GM23338 (cell line): ENCODE data around the gene PDE3A. TPM values are rescaled to one million over a fixed set of nuclear protein-coding genes. Genes with fewer than 3 reads are reported as not detected.

ENCODE experiments used
- ATAC-seq: fragments of 200-7000 bp; cut with Tn5 transposase; 3 replicates; pipeline ENCODE4 v1.9.1; 2020
- DNase-seq: peaks from one replicate; pipeline ENCODE4 v3.0.0-alpha.2; 2015; ENCODE audit warnings: low spot score
- H2AFZ ChIP-seq: fragments of 200-600 bp; sonication (generic); 2 replicates; pipeline ENCODE4 v1.8.0; 2016; ENCODE audit warnings: antibody characterized with exemption, mild to moderate bottlenecking, moderate library complexity
- H3F3A ChIP-seq: fragments of 200-600 bp; sonication (generic); replicated peaks from 2 replicates; pipeline ENCODE4 v1.8.0; 2017; ENCODE audit warnings: antibody characterized with exemption, mixed run types, low read depth
- H3K27ac ChIP-seq: fragments of 200-600 bp; sonication (generic); 2 replicates; pipeline ENCODE4 v1.6.1; 2016; ENCODE audit warnings: low read depth
- H3K27me3 ChIP-seq: fragments of 200-600 bp; sonication (generic); 2 replicates; pipeline ENCODE4 v1.8.0; 2016; ENCODE audit warnings: mild to moderate bottlenecking, mixed run types, moderate library complexity; ENCODE audit not compliant: insufficient read depth
- H3K36me3 ChIP-seq: fragments of 200-600 bp; sonication (generic); 2 replicates; pipeline ENCODE4 v1.8.0; 2016; ENCODE audit warnings: mild to moderate bottlenecking; ENCODE audit not compliant: insufficient read depth
- H3K4me1 ChIP-seq: fragments of 200-600 bp; sonication (generic); 2 replicates; pipeline ENCODE4 v1.8.0; 2016; ENCODE audit warnings: mild to moderate bottlenecking, moderate library complexity; ENCODE audit not compliant: insufficient read depth
- H3K4me2 ChIP-seq: fragments of 200-600 bp; sonication (generic); 2 replicates; pipeline ENCODE4 v1.7.1; 2017; ENCODE audit warnings: mixed run types
- H3K4me3 ChIP-seq: fragments of 200-600 bp; sonication (generic); 2 replicates; pipeline ENCODE4 v1.6.1; 2016; ENCODE audit warnings: mixed run types
- H3K79me2 ChIP-seq: fragments of 200-600 bp; sonication (generic); replicated peaks from 2 replicates; pipeline ENCODE4 v1.8.0; 2017; ENCODE audit warnings: mild to moderate bottlenecking; ENCODE audit not compliant: insufficient read depth
- H3K9me2 ChIP-seq: fragments of 200-600 bp; sonication (generic); 2 replicates; pipeline ENCODE4 v1.8.0; 2017; ENCODE audit not compliant: insufficient read depth
- H4K20me1 ChIP-seq: fragments of 200-600 bp; sonication (generic); replicated peaks from 2 replicates; pipeline ENCODE4 v1.8.0; 2017; ENCODE audit warnings: mild to moderate bottlenecking; ENCODE audit not compliant: insufficient read depth
- H3K27ac Mint-ChIP-seq: 2 replicates; pipeline ENCODE4 v1.8.0; 2020; ENCODE audit warnings: inconsistent platforms, mild to moderate bottlenecking, moderate library complexity, mixed read lengths
- H3K27me3 Mint-ChIP-seq: 3 replicates; pipeline ENCODE4 v1.8.0; 2022; ENCODE audit warnings: low read depth, mild to moderate bottlenecking, moderate library complexity, mixed read lengths, inconsistent platforms; ENCODE audit not compliant: insufficient read depth, poor library complexity
- H3K36me3 Mint-ChIP-seq: 3 replicates; pipeline ENCODE4 v1.8.0; 2021; ENCODE audit warnings: low read depth, mild to moderate bottlenecking, inconsistent platforms, moderate library complexity, mixed read lengths
- H3K4me1 Mint-ChIP-seq: 3 replicates; pipeline ENCODE4 v1.8.0; 2020; ENCODE audit warnings: mild to moderate bottlenecking, inconsistent platforms, mixed read lengths
- H3K4me3 Mint-ChIP-seq: 3 replicates; pipeline ENCODE4 v1.8.0; 2021; ENCODE audit warnings: moderate library complexity, mild to moderate bottlenecking, inconsistent platforms, mixed read lengths
- H3K9me3 Mint-ChIP-seq: 3 replicates; pipeline ENCODE4 v1.8.0; 2020; ENCODE audit warnings: moderate library complexity, mild to moderate bottlenecking, inconsistent platforms, mixed read lengths
- CREB1 ChIP-seq: fragments of 250-450 bp; sonication (Bioruptor Pico); IDR thresholded peaks from 2 replicates; pipeline ENCODE4 v1.5.0; 2020; ENCODE audit warnings: low read depth, mild to moderate bottlenecking, moderate library complexity
- EZH2 ChIP-seq: fragments of 200-600 bp; sonication (generic); IDR thresholded peaks from one replicate; pipeline ENCODE4 v1.8.0; 2017; ENCODE audit warnings: antibody characterized with exemption, mild to moderate bottlenecking, low read depth; ENCODE audit not compliant: unreplicated experiment
- EZH2phosphoT487 ChIP-seq: fragments of 200-600 bp; sonication (generic); IDR thresholded peaks from one replicate; pipeline ENCODE4 v1.8.1; 2018; ENCODE audit warnings: antibody characterized with exemption; ENCODE audit not compliant: unreplicated experiment
- JUNB ChIP-seq: IDR thresholded peaks from one replicate; pipeline ENCODE4 v1.6.1; 2016; ENCODE audit warnings: antibody characterized with exemption; ENCODE audit not compliant: unreplicated experiment
- NANOG ChIP-seq: IDR thresholded peaks from 2 replicates; pipeline ENCODE4 v1.6.1; 2016; ENCODE audit warnings: antibody characterized with exemption, borderline replicate concordance
- POLR2AphosphoS5 ChIP-seq: IDR thresholded peaks from 2 replicates; pipeline ENCODE4 v1.6.1; 2016; ENCODE audit warnings: antibody characterized with exemption, low read depth
- STAT1 ChIP-seq: IDR thresholded peaks from one replicate; pipeline ENCODE4 v1.6.1; 2016; ENCODE audit warnings: antibody characterized with exemption; ENCODE audit not compliant: unreplicated experiment
- ZNF114 ChIP-seq: fragments of 250-450 bp; sonication (Bioruptor Pico); IDR thresholded peaks from 2 replicates; pipeline ENCODE4 v1.5.0; 2020; ENCODE audit warnings: mild to moderate bottlenecking, moderate library complexity
- ZNF331 ChIP-seq: fragments of 250-450 bp; sonication (Bioruptor Pico); IDR thresholded peaks from 2 replicates; pipeline ENCODE4 v1.5.0; 2020; ENCODE audit warnings: low read depth, mild to moderate bottlenecking, moderate library complexity
- polyA plus RNA-seq: library from polyadenylated mRNA; unstranded; fragments of >200 nt; fragmentation: Nextera tagmentation; extraction: Ambion mirVana; gene quantifications from 2 replicates; pipeline ENCODE4 v1.2.1, GENCODE V29; 2016
- total RNA-seq: library from RNA; depleted of rRNA; stranded (reverse); fragments of >200 nt; shearing (Covaris generic); gene quantifications from 2 replicates; pipeline ENCODE4 v1.2.3, GENCODE V29; 2014
- TF ChIP-seq, protein P1 (sequence below): IDR thresholded peaks from 2 replicates; pipeline ENCODE4 v1.6.1; 2016; ENCODE audit warnings: antibody characterized with exemption
- TF ChIP-seq, protein P2 (sequence below), 2 experiments: fragments of 200-600 bp in 1 of 2; sonication (generic) in 1 of 2; conservative IDR thresholded peaks; 2 replicates each; pipeline versions ENCODE4 v1.5.1 to v1.6.1; 2016 to 2017; ENCODE audit warnings: antibody characterized with exemption in 2 of 2, low read depth in 2 of 2, mild to moderate bottlenecking in 2 of 2, moderate library complexity in 1 of 2
- TF ChIP-seq, protein P3 (sequence below): fragments of 250-450 bp; sonication (Bioruptor Pico); IDR thresholded peaks from 2 replicates; pipeline ENCODE4 v1.5.0; 2020; ENCODE audit warnings: mild to moderate bottlenecking, moderate library complexity
- TF ChIP-seq, protein P4 (sequence below): IDR thresholded peaks from one replicate; pipeline ENCODE4 v1.6.1; 2018; ENCODE audit warnings: antibody characterized with exemption; ENCODE audit not compliant: unreplicated experiment

Gene PDE3A
- total and polyA plus RNA-seq, 2 experiments from 2014 or later: 2.7 to 9.2 TPM

DNA sequence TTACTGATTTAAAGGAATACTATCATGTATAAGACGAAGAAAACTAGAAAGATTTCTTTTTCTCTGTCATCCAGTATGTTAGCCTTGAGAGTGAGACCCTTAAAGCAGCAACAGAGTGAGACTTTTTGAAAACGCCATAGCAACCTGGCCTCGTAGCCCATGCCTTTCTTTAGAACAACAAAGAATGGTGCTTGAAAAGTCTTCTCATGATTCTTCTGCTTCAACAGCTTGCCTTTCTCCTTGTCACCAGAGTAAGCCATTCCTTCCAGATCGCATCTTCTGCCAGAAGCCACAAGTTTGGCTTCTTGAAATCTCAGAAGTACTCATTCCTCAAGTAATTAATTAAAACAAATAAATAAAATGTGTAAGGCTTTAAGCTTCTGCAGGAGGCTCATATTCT, 109.3 kb downstream of the PDE3A start:
- Histone ChIP-seq H3K36me3 (no peaks in the 10 kb centered on the region), H3K4me3 (no peak overlapping the region), H3K27me3 (no peaks in the 10 kb centered on the region), H3K79me2 (no peaks in the 10 kb centered on the region), H4K20me1 (no peaks in the 10 kb centered on the region), H3K9me2 (no peaks in the 10 kb centered on the region), H3K4me1 (no peaks in the 10 kb centered on the region), H2AFZ (no peak overlapping the region), H3K27ac (no peak overlapping the region), H3K4me2 (no peak overlapping the region), H3F3A (no peaks in the 10 kb centered on the region)
- DNase-seq (peak; percentile 21), ATAC-seq (no peak)
- H3K36me3 Mint-ChIP-seq: peaks cover 11% of the 10 kb centered on the region; the same call in 2 of the 3 replicates
- no peak overlapping the region for H3K27ac Mint-ChIP-seq
- H3K4me3 Mint-ChIP-seq: no peak overlapping the region
- H3K4me1 Mint-ChIP-seq: peaks cover 7% of the 10 kb centered on the region; the same call in 2 of the 3 replicates
- peaks cover 7% of the 10 kb centered on the region; the same call in 2 of the 3 replicates for H3K9me3 Mint-ChIP-seq
- TF ChIP-seq POLR2AphosphoS5 (no peak), EZH2phosphoT487 (no peak), ZNF114 (CRISPR knock-in tag) (no peak), EZH2 (no peak), NANOG (no peak), STAT1 (no peak), ZNF331 (CRISPR knock-in tag) (no peak), CREB1 (CRISPR knock-in tag) (no peak), JUNB (no peak)
- TF ChIP-seq, protein P1, sequence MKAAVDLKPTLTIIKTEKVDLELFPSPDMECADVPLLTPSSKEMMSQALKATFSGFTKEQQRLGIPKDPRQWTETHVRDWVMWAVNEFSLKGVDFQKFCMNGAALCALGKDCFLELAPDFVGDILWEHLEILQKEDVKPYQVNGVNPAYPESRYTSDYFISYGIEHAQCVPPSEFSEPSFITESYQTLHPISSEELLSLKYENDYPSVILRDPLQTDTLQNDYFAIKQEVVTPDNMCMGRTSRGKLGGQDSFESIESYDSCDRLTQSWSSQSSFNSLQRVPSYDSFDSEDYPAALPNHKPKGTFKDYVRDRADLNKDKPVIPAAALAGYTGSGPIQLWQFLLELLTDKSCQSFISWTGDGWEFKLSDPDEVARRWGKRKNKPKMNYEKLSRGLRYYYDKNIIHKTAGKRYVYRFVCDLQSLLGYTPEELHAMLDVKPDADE: no peak
- TF ChIP-seq, protein P2, sequence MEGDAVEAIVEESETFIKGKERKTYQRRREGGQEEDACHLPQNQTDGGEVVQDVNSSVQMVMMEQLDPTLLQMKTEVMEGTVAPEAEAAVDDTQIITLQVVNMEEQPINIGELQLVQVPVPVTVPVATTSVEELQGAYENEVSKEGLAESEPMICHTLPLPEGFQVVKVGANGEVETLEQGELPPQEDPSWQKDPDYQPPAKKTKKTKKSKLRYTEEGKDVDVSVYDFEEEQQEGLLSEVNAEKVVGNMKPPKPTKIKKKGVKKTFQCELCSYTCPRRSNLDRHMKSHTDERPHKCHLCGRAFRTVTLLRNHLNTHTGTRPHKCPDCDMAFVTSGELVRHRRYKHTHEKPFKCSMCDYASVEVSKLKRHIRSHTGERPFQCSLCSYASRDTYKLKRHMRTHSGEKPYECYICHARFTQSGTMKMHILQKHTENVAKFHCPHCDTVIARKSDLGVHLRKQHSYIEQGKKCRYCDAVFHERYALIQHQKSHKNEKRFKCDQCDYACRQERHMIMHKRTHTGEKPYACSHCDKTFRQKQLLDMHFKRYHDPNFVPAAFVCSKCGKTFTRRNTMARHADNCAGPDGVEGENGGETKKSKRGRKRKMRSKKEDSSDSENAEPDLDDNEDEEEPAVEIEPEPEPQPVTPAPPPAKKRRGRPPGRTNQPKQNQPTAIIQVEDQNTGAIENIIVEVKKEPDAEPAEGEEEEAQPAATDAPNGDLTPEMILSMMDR (conservative IDR thresholded peaks at IDR 0.05; ENCODE audit: low read depth in 2 of 2): no peak
- TF ChIP-seq, protein P3, sequence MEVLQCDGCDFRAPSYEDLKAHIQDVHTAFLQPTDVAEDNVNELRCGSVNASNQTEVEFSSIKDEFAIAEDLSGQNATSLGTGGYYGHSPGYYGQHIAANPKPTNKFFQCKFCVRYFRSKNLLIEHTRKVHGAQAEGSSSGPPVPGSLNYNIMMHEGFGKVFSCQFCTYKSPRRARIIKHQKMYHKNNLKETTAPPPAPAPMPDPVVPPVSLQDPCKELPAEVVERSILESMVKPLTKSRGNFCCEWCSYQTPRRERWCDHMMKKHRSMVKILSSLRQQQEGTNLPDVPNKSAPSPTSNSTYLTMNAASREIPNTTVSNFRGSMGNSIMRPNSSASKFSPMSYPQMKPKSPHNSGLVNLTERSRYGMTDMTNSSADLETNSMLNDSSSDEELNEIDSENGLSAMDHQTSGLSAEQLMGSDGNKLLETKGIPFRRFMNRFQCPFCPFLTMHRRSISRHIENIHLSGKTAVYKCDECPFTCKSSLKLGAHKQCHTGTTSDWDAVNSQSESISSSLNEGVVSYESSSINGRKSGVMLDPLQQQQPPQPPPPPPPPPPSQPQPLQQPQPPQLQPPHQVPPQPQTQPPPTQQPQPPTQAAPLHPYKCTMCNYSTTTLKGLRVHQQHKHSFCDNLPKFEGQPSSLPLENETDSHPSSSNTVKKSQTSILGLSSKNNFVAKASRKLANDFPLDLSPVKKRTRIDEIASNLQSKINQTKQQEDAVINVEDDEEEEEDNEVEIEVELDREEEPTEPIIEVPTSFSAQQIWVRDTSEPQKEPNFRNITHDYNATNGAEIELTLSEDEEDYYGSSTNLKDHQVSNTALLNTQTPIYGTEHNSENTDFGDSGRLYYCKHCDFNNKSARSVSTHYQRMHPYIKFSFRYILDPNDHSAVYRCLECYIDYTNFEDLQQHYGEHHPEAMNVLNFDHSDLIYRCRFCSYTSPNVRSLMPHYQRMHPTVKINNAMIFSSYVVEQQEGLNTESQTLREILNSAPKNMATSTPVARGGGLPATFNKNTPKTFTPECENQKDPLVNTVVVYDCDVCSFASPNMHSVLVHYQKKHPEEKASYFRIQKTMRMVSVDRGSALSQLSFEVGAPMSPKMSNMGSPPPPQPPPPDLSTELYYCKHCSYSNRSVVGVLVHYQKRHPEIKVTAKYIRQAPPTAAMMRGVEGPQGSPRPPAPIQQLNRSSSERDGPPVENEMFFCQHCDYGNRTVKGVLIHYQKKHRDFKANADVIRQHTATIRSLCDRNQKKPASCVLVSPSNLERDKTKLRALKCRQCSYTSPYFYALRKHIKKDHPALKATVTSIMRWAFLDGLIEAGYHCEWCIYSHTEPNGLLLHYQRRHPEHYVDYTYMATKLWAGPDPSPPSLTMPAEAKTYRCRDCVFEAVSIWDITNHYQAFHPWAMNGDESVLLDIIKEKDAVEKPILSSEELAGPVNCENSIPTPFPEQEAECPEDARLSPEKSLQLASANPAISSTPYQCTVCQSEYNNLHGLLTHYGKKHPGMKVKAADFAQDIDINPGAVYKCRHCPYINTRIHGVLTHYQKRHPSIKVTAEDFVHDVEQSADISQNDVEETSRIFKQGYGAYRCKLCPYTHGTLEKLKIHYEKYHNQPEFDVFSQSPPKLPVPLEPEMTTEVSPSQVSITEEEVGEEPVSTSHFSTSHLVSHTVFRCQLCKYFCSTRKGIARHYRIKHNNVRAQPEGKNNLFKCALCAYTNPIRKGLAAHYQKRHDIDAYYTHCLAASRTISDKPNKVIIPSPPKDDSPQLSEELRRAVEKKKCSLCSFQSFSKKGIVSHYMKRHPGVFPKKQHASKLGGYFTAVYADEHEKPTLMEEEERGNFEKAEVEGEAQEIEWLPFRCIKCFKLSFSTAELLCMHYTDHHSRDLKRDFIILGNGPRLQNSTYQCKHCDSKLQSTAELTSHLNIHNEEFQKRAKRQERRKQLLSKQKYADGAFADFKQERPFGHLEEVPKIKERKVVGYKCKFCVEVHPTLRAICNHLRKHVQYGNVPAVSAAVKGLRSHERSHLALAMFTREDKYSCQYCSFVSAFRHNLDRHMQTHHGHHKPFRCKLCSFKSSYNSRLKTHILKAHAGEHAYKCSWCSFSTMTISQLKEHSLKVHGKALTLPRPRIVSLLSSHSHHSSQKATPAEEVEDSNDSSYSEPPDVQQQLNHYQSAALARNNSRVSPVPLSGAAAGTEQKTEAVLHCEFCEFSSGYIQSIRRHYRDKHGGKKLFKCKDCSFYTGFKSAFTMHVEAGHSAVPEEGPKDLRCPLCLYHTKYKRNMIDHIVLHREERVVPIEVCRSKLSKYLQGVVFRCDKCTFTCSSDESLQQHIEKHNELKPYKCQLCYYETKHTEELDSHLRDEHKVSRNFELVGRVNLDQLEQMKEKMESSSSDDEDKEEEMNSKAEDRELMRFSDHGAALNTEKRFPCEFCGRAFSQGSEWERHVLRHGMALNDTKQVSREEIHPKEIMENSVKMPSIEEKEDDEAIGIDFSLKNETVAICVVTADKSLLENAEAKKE (CRISPR knock-in tag): no peak
- TF ChIP-seq, protein P4, sequence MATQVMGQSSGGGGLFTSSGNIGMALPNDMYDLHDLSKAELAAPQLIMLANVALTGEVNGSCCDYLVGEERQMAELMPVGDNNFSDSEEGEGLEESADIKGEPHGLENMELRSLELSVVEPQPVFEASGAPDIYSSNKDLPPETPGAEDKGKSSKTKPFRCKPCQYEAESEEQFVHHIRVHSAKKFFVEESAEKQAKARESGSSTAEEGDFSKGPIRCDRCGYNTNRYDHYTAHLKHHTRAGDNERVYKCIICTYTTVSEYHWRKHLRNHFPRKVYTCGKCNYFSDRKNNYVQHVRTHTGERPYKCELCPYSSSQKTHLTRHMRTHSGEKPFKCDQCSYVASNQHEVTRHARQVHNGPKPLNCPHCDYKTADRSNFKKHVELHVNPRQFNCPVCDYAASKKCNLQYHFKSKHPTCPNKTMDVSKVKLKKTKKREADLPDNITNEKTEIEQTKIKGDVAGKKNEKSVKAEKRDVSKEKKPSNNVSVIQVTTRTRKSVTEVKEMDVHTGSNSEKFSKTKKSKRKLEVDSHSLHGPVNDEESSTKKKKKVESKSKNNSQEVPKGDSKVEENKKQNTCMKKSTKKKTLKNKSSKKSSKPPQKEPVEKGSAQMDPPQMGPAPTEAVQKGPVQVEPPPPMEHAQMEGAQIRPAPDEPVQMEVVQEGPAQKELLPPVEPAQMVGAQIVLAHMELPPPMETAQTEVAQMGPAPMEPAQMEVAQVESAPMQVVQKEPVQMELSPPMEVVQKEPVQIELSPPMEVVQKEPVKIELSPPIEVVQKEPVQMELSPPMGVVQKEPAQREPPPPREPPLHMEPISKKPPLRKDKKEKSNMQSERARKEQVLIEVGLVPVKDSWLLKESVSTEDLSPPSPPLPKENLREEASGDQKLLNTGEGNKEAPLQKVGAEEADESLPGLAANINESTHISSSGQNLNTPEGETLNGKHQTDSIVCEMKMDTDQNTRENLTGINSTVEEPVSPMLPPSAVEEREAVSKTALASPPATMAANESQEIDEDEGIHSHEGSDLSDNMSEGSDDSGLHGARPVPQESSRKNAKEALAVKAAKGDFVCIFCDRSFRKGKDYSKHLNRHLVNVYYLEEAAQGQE: no peak
- no peaks in the 10 kb centered on the region for H3K27me3 Mint-ChIP-seq
